ENCODE data around the gene VAC14. TPM values are rescaled to one million over a fixed set of nuclear protein-coding genes. Genes with fewer than 3 reads are reported as not detected.

VAC14 gene
- polyA plus RNA-seq, 1 experiment = 50.7 TPM

GRCh38 chr16:70726892-70727361, 74.0 kb downstream of the VAC14 start:
- peaks cover 11% of the 10 kb centered on the region for H3K36me3 ChIP-seq (ENCODE audit: control insufficient read depth, insufficient read depth, low read length)
- no peak overlapping the region for H3K4me3 ChIP-seq (ENCODE audit: low read depth, low read length)
- ChIA-PET CTCF (interaction anchor here (1.1 kb wide), 1 partner anchor 65 kb away, joined by 4 read pairs; no protein-coding TSS in a partner anchor), POLR2A (interaction anchor here (0.5 kb wide), 1 partner anchor 734 kb away, joined by 3 read pairs; no protein-coding TSS in a partner anchor)
- no peaks in the 10 kb centered on the region for H3K27me3 ChIP-seq (ENCODE audit: control insufficient read depth, insufficient read depth, low read length)
- DNase-seq (ENCODE audit: low read depth) = no peak
- TF ChIP-seq CTCF (IDR thresholded peaks at IDR 0.05; ENCODE audit: insufficient read depth, low read depth, low read length) = no peak

GRCh38 chr16:70725912-70726828, 74.8 kb downstream of the VAC14 start:
- DNase-seq (ENCODE audit: low read depth) = no peak
- TF ChIP-seq CTCF (IDR thresholded peaks at IDR 0.05; ENCODE audit: insufficient read depth, low read depth, low read length) = no peak
- H3K36me3 ChIP-seq (ENCODE audit: control insufficient read depth, insufficient read depth, low read length) = peaks cover 11% of the 10 kb centered on the region
- no peak overlapping the region for H3K4me3 ChIP-seq (ENCODE audit: low read depth, low read length)
- no peaks in the 10 kb centered on the region for H3K27me3 ChIP-seq (ENCODE audit: control insufficient read depth, insufficient read depth, low read length)
- ChIA-PET CTCF (interaction anchor here (0.6 to 1.3 kb wide), 4 partner anchors 9 to 34 kb away, joined by 3 to 5 read pairs (median 4); no protein-coding TSS in a partner anchor), POLR2A (no interaction called here)

- no peaks in the 10 kb centered on the region for H3K27me3 ChIP-seq (ENCODE audit: control insufficient read depth, insufficient read depth, low read length)
- no peak for TF ChIP-seq CTCF (IDR thresholded peaks at IDR 0.05; ENCODE audit: insufficient read depth, low read depth, low read length)
- ChIA-PET CTCF (interaction anchor here (0.6 to 1.3 kb wide), 4 partner anchors 10 to 33 kb away, joined by 3 to 5 read pairs (median 4); no protein-coding TSS in a partner anchor), POLR2A (no interaction called here)
- peaks cover 9% of the 10 kb centered on the region for H3K36me3 ChIP-seq (ENCODE audit: control insufficient read depth, insufficient read depth, low read length)
- no peak overlapping the region for H3K4me3 ChIP-seq (ENCODE audit: low read depth, low read length)
- DNase-seq (ENCODE audit: low read depth) = no peak
These were observed 75.7 kb downstream of the VAC14 start for GRCh38 chr16:70725024-70725911.

- ChIA-PET POLR2A (no interaction called here), CTCF (interaction anchor here (1.3 kb wide), 1 partner anchor 11 kb away, joined by 5 read pairs; no protein-coding TSS in a partner anchor)
- TF ChIP-seq CTCF (IDR thresholded peaks at IDR 0.05; ENCODE audit: insufficient read depth, low read depth, low read length) = no peak
These were observed 76.6 kb downstream of the VAC14 start for GRCh38 chr16:70724146-70725023.

More at GRCh38 chr16:70724146-70725023, 76.6 kb downstream of the VAC14 start:
- no peaks in the 10 kb centered on the region for H3K27me3 ChIP-seq (ENCODE audit: control insufficient read depth, insufficient read depth, low read length)
- no peak for DNase-seq (ENCODE audit: low read depth)
- no peak overlapping the region for H3K4me3 ChIP-seq (ENCODE audit: low read depth, low read length)
- H3K36me3 ChIP-seq (ENCODE audit: control insufficient read depth, insufficient read depth, low read length) = peaks cover 7% of the 10 kb centered on the region
